ENCODE data around the gene SLC8A3.
A peak's percentile ranks its signal among the peaks of the same experiment; 100 is the strongest.

SLC8A3 gene

DNA sequence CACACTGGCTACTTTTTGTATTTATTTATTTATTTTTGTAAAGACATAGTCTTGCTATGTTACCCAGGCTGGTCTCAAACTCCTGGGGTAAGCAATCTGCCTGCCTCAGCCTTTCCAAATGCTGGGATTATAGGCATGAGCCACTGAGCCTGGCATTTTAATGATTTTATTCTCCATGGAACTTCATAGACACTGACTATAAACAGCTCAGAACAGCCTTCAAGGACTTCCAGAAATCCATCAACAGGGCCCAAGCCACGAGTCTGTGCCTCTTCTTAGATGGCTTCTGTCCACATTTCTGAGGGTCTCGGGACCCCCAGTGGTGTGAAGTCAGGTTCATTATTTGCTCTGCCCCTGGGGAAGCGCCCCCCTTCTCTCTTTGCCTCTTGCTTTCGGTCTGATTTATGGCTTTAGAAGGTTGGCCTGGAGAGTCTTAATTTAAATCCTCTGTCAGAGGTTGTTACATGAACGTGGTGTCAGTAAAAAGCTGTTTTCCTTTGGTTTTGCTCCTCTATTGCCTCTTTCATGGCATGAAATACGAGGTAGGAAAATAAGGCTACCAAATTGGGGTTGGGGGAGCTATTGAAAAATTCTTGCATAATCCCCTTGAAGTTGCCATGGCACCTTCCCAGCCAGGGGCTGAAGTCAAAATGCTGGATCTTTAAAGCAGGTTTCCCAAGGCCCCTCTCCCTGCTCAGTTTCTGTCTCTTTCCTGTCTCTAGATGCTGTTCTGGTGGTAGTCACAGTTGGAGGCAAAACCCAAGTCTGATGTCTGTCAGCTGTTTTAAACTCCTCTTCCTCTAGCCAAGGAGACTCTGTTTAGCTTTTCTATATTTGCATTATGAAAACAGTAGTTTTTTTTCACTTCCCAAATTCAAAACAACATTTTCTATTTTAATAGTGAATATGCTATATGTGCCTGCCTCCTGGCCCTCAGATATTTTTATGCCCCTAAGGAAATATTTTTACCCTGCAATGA, 180.2 kb downstream of the SLC8A3 start:
- TF ChIP-seq JUND (IDR thresholded peaks at IDR 0.05; ENCODE audit: low read depth): no peak
- no peak for DNase-seq (ENCODE audit: low read depth in 1 of 2, low spot score in 1 of 2)
- in situ Hi-C loops (cut with HindIII; ENCODE audit: low pct_unique_long_range_greater_than_20kb, low sequenced_read_pairs): no loop called here

DNA sequence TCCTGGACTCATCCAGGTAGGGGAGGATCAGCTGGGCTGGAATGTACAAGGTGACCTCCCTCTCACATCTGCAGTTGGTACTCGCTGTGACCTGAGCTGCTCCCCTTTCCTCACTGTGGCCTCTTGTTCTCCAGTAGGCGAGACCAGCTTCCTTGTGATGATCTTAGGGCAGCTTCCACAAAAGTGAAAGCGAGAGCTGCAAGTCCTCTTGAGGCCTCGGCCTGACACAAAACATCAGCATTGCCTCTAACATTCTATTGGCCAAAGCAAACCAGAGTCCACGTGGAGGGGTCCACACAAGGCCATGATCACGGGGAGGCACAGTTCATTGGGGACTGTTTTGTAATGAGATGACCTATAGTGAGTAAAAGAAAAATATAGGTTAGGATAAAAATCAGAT, 182.1 kb downstream of the SLC8A3 start:
- TF ChIP-seq JUND (IDR thresholded peaks at IDR 0.05; ENCODE audit: low read depth): no peak
- in situ Hi-C loops (cut with HindIII; ENCODE audit: low pct_unique_long_range_greater_than_20kb, low sequenced_read_pairs): no loop called here
- no peak for DNase-seq (ENCODE audit: low read depth in 1 of 2, low spot score in 1 of 2)

DNA sequence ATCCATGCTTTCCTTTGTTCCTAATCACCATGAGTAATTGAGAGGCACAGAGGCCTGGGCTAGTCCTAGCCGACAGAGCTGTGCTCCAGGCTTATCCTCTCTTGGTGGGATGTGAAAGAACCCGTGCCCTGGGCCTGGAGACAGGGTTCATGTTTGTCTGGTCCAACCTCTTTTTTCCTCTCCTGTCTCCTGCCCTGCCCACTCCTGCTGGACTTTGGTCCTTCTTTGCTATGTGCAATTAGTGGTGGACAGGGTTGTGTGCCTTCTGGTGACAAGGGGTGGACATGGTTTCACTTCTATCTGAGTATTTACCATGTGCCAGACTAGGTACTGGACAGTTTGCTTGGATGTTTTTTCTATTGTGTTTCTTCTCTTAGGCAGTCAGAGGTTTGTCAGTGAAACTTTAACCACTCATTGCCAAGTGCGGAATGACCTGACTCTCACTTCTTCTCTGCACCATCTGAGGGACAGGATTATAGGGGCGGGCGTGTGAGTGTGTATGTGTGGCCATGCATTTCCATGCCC, 183.4 kb downstream of the SLC8A3 start:
- no peak for DNase-seq (ENCODE audit: low read depth in 1 of 2, low spot score in 1 of 2)
- no peak for TF ChIP-seq JUND (IDR thresholded peaks at IDR 0.05; ENCODE audit: low read depth)
- in situ Hi-C loops (cut with HindIII; ENCODE audit: low pct_unique_long_range_greater_than_20kb, low sequenced_read_pairs): no loop called here

DNA sequence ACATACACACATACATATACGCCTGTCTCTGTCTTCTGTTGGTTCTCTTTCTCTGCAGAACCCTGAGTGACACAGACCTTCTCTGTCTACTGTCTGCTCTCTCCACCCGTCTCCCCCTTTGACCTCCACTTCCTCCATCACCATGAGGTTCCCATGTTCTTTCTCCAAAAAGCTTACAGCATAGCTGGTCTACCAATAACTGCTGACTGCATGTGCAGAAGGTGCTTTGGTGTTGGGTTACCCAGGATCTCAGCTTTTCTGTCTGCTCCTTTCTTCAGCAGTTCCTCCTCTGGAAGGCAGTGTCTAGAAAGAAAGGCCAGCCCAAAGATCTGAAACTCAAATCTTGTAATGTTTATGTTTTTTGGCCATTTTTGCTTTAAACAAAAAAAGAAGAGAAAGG, 184.0 kb downstream of the SLC8A3 start:
- no peak for TF ChIP-seq JUND (IDR thresholded peaks at IDR 0.05; ENCODE audit: low read depth)
- no peak for DNase-seq (ENCODE audit: low read depth in 1 of 2, low spot score in 1 of 2)
- in situ Hi-C loops (cut with HindIII; ENCODE audit: low pct_unique_long_range_greater_than_20kb, low sequenced_read_pairs): no loop called here

DNA sequence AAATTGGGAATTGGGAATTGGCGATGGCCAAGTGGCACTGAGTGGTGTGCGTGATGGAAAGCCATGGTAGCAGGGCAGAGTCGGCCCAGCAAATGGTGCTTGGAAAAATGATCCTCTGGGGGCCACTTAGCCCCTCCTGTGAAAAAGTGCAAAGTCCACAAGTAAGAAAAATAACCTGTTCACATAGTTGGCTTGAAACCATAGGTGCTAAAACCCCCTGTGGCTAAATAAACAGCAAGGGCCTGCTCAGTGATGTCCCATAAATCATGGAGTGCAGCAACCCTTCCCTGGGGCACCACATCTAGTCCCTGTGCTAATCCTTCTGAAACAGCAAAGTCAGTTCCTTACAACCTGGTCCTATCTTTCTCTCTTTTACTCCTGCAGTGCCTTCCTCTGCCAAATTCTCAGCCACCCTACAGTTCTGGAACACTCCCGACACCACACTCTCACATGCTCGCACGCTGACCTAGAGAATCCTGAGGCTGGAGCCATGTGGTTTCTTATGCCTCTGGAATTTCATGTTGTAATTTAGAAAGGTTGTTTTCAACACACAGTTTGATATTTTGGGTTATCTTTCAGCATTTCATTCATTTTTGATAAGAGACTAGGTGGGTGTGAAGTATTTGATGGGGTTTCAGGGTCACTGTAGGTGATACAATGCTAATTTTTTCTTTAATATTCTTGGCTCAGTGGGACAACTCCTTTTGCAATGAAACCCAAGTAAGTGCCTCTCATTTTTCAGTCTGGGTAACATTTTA, 186.0 kb downstream of the SLC8A3 start:
- TF ChIP-seq JUND (IDR thresholded peaks at IDR 0.05; ENCODE audit: low read depth): no peak
- in situ Hi-C loops (cut with HindIII; ENCODE audit: low pct_unique_long_range_greater_than_20kb, low sequenced_read_pairs): no loop called here
- no peak for DNase-seq (ENCODE audit: low read depth in 1 of 2, low spot score in 1 of 2)

DNA sequence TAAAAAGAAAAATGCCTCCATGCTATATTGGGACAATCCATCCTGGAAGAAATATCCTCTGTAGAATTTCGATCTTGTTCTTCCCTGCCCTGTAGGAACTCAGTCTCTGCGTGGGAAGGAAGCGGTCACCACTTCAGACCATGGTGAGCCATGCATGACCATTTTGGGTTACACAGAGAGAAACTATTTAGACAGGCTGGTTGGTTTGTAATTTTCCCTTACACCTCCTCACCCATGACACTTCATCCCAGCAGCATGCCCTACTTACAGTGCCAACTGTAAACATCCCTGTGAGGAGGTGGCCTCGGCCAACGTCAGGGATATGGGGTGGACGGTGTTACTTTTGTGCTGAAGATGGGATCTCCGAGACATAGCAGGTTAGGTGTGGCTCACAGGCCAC, 188.2 kb downstream of the SLC8A3 start:
- in situ Hi-C loops (cut with HindIII; ENCODE audit: low pct_unique_long_range_greater_than_20kb, low sequenced_read_pairs): no loop called here
- DNase-seq (ENCODE audit: low read depth in 1 of 2, low spot score in 1 of 2): no peak
- TF ChIP-seq JUND (IDR thresholded peaks at IDR 0.05; ENCODE audit: low read depth): no peak

DNA sequence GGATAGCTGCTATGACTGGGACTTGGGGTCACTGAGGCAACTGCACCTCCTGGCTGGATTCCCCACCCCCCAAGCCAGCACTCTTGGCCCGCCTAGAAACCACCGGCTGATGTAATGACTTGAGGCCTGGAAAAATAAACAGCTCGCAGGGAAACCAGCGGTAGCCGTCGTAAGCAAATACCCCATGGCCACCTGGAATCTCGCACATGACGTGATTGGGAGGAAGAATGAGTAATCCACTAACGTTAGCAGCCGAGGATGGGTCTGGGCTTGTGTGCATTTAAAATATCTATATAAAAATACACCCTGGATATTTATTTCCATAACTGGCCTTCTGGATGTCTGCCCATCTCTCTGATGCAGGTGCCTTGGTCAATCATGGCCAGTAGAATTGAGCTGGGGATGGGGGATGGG, 189.5 kb downstream of the SLC8A3 start:
- peak; percentile 63; the same call in 1 of the 2 replicates for TF ChIP-seq JUND (IDR thresholded peaks at IDR 0.05; ENCODE audit: low read depth)
- in situ Hi-C loops (cut with HindIII; ENCODE audit: low pct_unique_long_range_greater_than_20kb, low sequenced_read_pairs): no loop called here
- DNase-seq (ENCODE audit: low read depth in 1 of 2, low spot score in 1 of 2): peak; percentile 32 to 87

DNA sequence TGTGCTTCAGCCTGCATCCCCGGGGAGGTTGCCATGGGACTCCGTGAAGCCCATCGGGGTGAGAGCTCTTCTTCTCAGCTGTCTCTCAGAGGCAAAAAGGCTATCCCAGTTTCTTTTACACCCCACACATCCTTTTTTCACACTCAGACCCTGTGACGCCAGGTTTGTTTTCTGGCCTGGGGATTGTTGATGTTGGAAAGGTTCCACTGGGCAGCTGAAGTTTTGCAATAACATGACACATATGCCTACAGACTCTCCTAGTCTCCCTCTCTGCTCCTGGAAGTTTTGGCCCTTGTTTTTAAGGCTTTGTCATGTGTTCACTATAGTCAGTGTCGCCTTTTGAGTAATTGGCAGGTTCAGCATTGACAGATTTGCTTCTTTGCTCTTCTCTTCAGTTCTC, 190.9 kb downstream of the SLC8A3 start:
- peak; percentile 37 to 78 for DNase-seq (ENCODE audit: low read depth in 1 of 2, low spot score in 1 of 2)
- peak; percentile 36; the same call in 1 of the 2 replicates for TF ChIP-seq JUND (IDR thresholded peaks at IDR 0.05; ENCODE audit: low read depth)
- in situ Hi-C loops (cut with HindIII; ENCODE audit: low pct_unique_long_range_greater_than_20kb, low sequenced_read_pairs): no loop called here

DNA sequence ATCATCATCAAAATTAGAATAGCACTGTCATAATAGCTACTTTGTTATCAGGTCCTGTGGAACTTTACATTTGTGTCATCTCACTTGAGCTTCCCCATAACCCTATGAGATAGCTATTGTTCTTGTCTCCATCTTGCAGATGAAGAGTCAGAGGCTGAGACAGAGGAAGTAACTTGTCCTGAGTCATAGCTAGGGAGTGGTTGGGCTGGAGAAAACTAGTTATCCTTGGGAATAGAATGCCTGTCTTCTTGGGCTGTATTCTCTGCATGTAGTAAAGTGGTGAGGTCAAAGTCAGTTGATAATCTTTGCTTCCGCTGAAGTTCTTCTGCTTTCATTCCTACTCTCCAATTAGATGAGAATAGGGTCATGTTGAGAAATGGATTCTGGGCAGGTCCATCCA, 192.5 kb downstream of the SLC8A3 start:
- DNase-seq (ENCODE audit: low read depth in 1 of 2, low spot score in 1 of 2): no peak

More for the DNA sequence above, 192.5 kb downstream of the SLC8A3 start:
- in situ Hi-C loops (cut with HindIII; ENCODE audit: low pct_unique_long_range_greater_than_20kb, low sequenced_read_pairs): no loop called here
- TF ChIP-seq JUND (IDR thresholded peaks at IDR 0.05; ENCODE audit: low read depth): no peak
